CD14-positive monocyte (primary cell): ENCODE measurements around the gene TSPAN15. TPM values are rescaled to one million over a fixed set of nuclear protein-coding genes. Genes with fewer than 3 reads are reported as not detected.

ENCODE experiments used
- DNase-seq, 3 donors: peaks; one replicate each; pipeline ENCODE4 v3.0.0-alpha.2; 2011 to 2022
- H2AFZ ChIP-seq: 2 replicates; pipeline ENCODE4 v1.6.0; 2012; ENCODE audit warnings: mild to moderate bottlenecking, low read depth, low read length, inconsistent platforms; ENCODE audit not compliant: insufficient read depth, poor library complexity, severe bottlenecking
- H3K27ac ChIP-seq, 2 donors: 1 replicate in 1 of 2; 2 replicates in 1 of 2; pipeline ENCODE4 v1.5.1; 2012 to 2013; ENCODE audit warnings: low read length in 2 of 2, control low read depth in 1 of 2, inconsistent platforms in 1 of 2, low read depth in 1 of 2, mild to moderate bottlenecking in 1 of 2
- H3K27me3 ChIP-seq, 2 donors: one replicate each; pipeline versions ENCODE4 v1.6.0 to v1.6.1; 2011 to 2013; ENCODE audit warnings: low read length in 2 of 2; ENCODE audit not compliant: control insufficient read depth in 2 of 2, insufficient read depth in 2 of 2
- H3K36me3 ChIP-seq, 2 donors: replicated peaks in 1 of 2; 1 replicate in 1 of 2; 2 replicates in 1 of 2; pipeline versions ENCODE4 v1.5.1 to v1.6.1; 2012 to 2013; ENCODE audit warnings: low read length in 2 of 2, control low read depth in 1 of 2, inconsistent platforms in 1 of 2, mild to moderate bottlenecking in 1 of 2; ENCODE audit not compliant: insufficient read depth in 2 of 2, control insufficient read depth in 1 of 2
- H3K4me1 ChIP-seq, 2 donors: 1 replicate in 1 of 2; 2 replicates in 1 of 2; pipeline versions ENCODE4 v1.5.1 to v1.6.1; 2012 to 2013; ENCODE audit warnings: low read length in 2 of 2, control low read depth in 1 of 2, inconsistent platforms in 1 of 2, mild to moderate bottlenecking in 1 of 2, moderate library complexity in 1 of 2; ENCODE audit not compliant: insufficient read depth in 2 of 2, control insufficient read depth in 1 of 2
- H3K4me2 ChIP-seq: replicated peaks from 2 replicates; pipeline ENCODE3; 2012; ENCODE audit warnings: low read length, moderate library complexity, mild to moderate bottlenecking; ENCODE audit not compliant: poor library complexity, severe bottlenecking; ENCODE audit errors: extremely low read depth
- H3K4me3 ChIP-seq, 3 experiments: fragments of 200-600 bp in 1 of 3; sonication (generic) in 1 of 3; replicated peaks in 1 of 3; 1 replicate in 2 of 3; 2 replicates in 1 of 3; pipeline ENCODE4 v1.5.1; 2011 to 2013; ENCODE audit warnings: low read length in 3 of 3, mild to moderate bottlenecking in 3 of 3, control low read depth in 2 of 3, low read depth in 2 of 3, inconsistent platforms in 1 of 3, moderate library complexity in 1 of 3
- H3K79me2 ChIP-seq: 2 replicates; pipeline ENCODE4 v1.6.0; 2012; ENCODE audit warnings: mild to moderate bottlenecking, control low read depth, inconsistent platforms, low read length, moderate library complexity; ENCODE audit not compliant: insufficient read depth
- H3K9ac ChIP-seq: 2 replicates; pipeline ENCODE4 v1.6.0; 2017; ENCODE audit warnings: low read length, mild to moderate bottlenecking; ENCODE audit not compliant: insufficient read depth, poor library complexity, severe bottlenecking
- H3K9me3 ChIP-seq, 2 donors: replicated peaks in 1 of 2; 1 replicate in 1 of 2; 2 replicates in 1 of 2; pipeline versions ENCODE4 v1.5.1 to v1.6.1; 2012 to 2013; ENCODE audit warnings: low read length in 2 of 2, control low read depth in 1 of 2; ENCODE audit not compliant: control insufficient read depth in 1 of 2, insufficient read depth in 1 of 2
- H4K20me1 ChIP-seq: 2 replicates; pipeline ENCODE4 v1.6.0; 2012; ENCODE audit warnings: mild to moderate bottlenecking, low read length, control low read depth, moderate library complexity; ENCODE audit not compliant: insufficient read depth
- H3K27ac Mint-ChIP-seq, 7 donors: one replicate each; pipeline ENCODE4 v1.8.0; 2020; ENCODE audit warnings: mild to moderate bottlenecking in 7 of 7, mixed read lengths in 7 of 7, moderate library complexity in 6 of 7, inconsistent platforms in 2 of 7
- H3K27me3 Mint-ChIP-seq, 3 donors: one replicate each; pipeline ENCODE4 v1.8.0; 2021 to 2022; ENCODE audit warnings: low read depth in 3 of 3, mild to moderate bottlenecking in 3 of 3, mixed read lengths in 3 of 3, moderate library complexity in 3 of 3, inconsistent platforms in 1 of 3
- H3K36me3 Mint-ChIP-seq, 2 donors: one replicate each; pipeline ENCODE4 v1.8.0; 2020; ENCODE audit warnings: mixed read lengths in 2 of 2, inconsistent platforms in 1 of 2, mild to moderate bottlenecking in 1 of 2
- H3K4me1 Mint-ChIP-seq: one replicate; pipeline ENCODE4 v1.8.0; 2020; ENCODE audit warnings: mild to moderate bottlenecking, mixed read lengths
- H3K4me3 Mint-ChIP-seq, 2 donors: one replicate each; pipeline ENCODE4 v1.8.0; 2020; ENCODE audit warnings: mild to moderate bottlenecking in 2 of 2, mixed read lengths in 2 of 2, moderate library complexity in 1 of 2
- H3K9me3 Mint-ChIP-seq, 7 donors: one replicate each; pipeline ENCODE4 v1.8.0; 2020 to 2022; ENCODE audit warnings: mixed read lengths in 7 of 7, mild to moderate bottlenecking in 6 of 7, moderate library complexity in 6 of 7, inconsistent platforms in 2 of 7
- CTCF ChIP-seq: fragments of 200-600 bp; IDR thresholded peaks from one replicate; pipeline ENCODE4 v1.8.0; 2022; ENCODE audit warnings: antibody characterized with exemption, mild to moderate bottlenecking
- WGBS: methylation state at CpG from one replicate; pipeline ENCODE4 v1.1.5; 2013; ENCODE audit warnings: missing lambda C conversion rate; ENCODE audit not compliant: insufficient coverage; 5-methylcytosine and 5-hydroxymethylcytosine counted together
- intact Hi-C, 2 donors: fragments of 100-400 bp; cut with micrococcal nuclease; formaldehyde crosslinking; loops; one replicate each; pipeline versions ENCODE4 v1.15.0 to v1.15.1; 2023
- polyA plus RNA-seq, 3 donors: library from polyadenylated mRNA; depleted of rRNA in 1 of 3; unstranded in 2 of 3; stranded (reverse) in 1 of 3; fragments of 300-500 nt in 2 of 3; fragments of >200 nt in 1 of 3; fragmentation: Illumina TruSeq in 2 of 3; gene quantifications; 1 replicate in 2 of 3; 2 replicates in 1 of 3; pipeline ENCODE4 v1.2.3, GENCODE V29; 2012 to 2021

Gene TSPAN15
- polyA plus RNA-seq, 3 donors: 0.22 to 0.39 TPM; not detected in 1

GRCh38 chr10:69406302-69406811 lies 44.9 kb upstream of the TSPAN15 start:
- peaks cover 18% of the 10 kb centered on the region for H4K20me1 ChIP-seq
- Mint-ChIP-seq H3K9me3 (peaks cover 0 to 2% (median 0%) of the 10 kb centered on the region in 7 donors), H3K36me3 (peaks cover 31 to 34% of the 10 kb centered on the region in 2 donors), H3K27ac (peak overlapping the region in 4 of 7 donors; percentile 15 to 74 (median 42)), H3K4me1 (peaks cover 20% of the 10 kb centered on the region), H3K4me3 (no peak overlapping the region), H3K27me3 (peaks cover 0 to 8% (median 2%) of the 10 kb centered on the region in 3 donors)
- H3K9me3 ChIP-seq: no peaks in the 10 kb centered on the region
- intact Hi-C loops: loop anchor here (5.0 kb wide), 1 partner anchor 101 kb away; no protein-coding TSS in a partner anchor
- peaks cover 20% of the 10 kb centered on the region in 2 donors for H3K4me1 ChIP-seq
- no peak for DNase-seq
- 30% methylated on average over 5 of the region's 5 CpGs for WGBS
- no peaks in the 10 kb centered on the region for H3K27me3 ChIP-seq
- H2AFZ ChIP-seq: no peak overlapping the region
- no peak overlapping the region for H3K9ac ChIP-seq
- H3K79me2 ChIP-seq: no peaks in the 10 kb centered on the region
- H3K27ac ChIP-seq: no peak overlapping the region
- H3K36me3 ChIP-seq: peaks cover 23 to 43% of the 10 kb centered on the region in 2 donors
- H3K4me2 ChIP-seq: no peak overlapping the region
- TF ChIP-seq CTCF: no peak
- no peak overlapping the region for H3K4me3 ChIP-seq

- WGBS: 87% methylated on average over 6 of the region's 6 CpGs
These were observed 44.3 kb upstream of the TSPAN15 start for GRCh38 chr10:69406816-69407580.

More at GRCh38 chr10:69406816-69407580, 44.3 kb upstream of the TSPAN15 start:
- Histone ChIP-seq H3K9ac (no peak overlapping the region), H2AFZ (no peak overlapping the region), H4K20me1 (peaks cover 14% of the 10 kb centered on the region), H3K79me2 (no peaks in the 10 kb centered on the region), H3K9me3 (no peaks in the 10 kb centered on the region), H3K27me3 (no peaks in the 10 kb centered on the region), H3K4me2 (no peak overlapping the region), H3K27ac (no peak overlapping the region), H3K36me3 (peaks cover 17 to 36% of the 10 kb centered on the region in 2 donors), H3K4me1 (peaks cover 20% of the 10 kb centered on the region in 2 donors), H3K4me3 (no peak overlapping the region)
- intact Hi-C loops: loop anchor here (5.0 kb wide), 1 partner anchor 100 kb away; no protein-coding TSS in a partner anchor
- Mint-ChIP-seq H3K27me3 (peaks cover 0 to 8% (median 2%) of the 10 kb centered on the region in 3 donors), H3K4me1 (peaks cover 20% of the 10 kb centered on the region), H3K9me3 (peaks cover 0 to 2% (median 0%) of the 10 kb centered on the region in 7 donors), H3K4me3 (no peak overlapping the region), H3K27ac (peak overlapping the region in 4 of 7 donors; percentile 23 to 61 (median 56)), H3K36me3 (peaks cover 24 to 28% of the 10 kb centered on the region in 2 donors)
- TF ChIP-seq CTCF: no peak
- no peak for DNase-seq
